NOMO-1 (cell line): Measurements from ENCODE around the gene KCNMA1.

Experiments
- DNase-seq, 2 experiments: peaks; one replicate each; lab custom pipeline; 2025; ENCODE audit not compliant: unreplicated experiment in 2 of 2; lab: John Stamatoyannopoulos, UW

The KCNMA1 gene

GRCh38 chr10:77152256-77152655 lies 485.4 kb downstream of the KCNMA1 start:
- no peak for DNase-seq

- no peak for DNase-seq
Measured at GRCh38 chr10:77151408-77151807, 486.2 kb downstream of the KCNMA1 start.

GRCh38 chr10:77149706-77150105 lies 487.9 kb downstream of the KCNMA1 start:
- no peak for DNase-seq

GRCh38 chr10:77149001-77149400 lies 488.6 kb downstream of the KCNMA1 start:
- DNase-seq, result no peak

- DNase-seq, result no peak
Measured at GRCh38 chr10:77147871-77148270, 489.7 kb downstream of the KCNMA1 start.

- DNase-seq, result no peak
Measured at GRCh38 chr10:77146712-77147336, 490.8 kb downstream of the KCNMA1 start.

GRCh38 chr10:77144656-77145055 lies 493.0 kb downstream of the KCNMA1 start:
- peak; percentile 59 to 80 for DNase-seq

- no peak for DNase-seq
Measured at GRCh38 chr10:77139252-77140160, 498.1 kb downstream of the KCNMA1 start.

- DNase-seq, result no peak
Measured at GRCh38 chr10:77138541-77138940, 499.1 kb downstream of the KCNMA1 start.

GRCh38 chr10:77135555-77135954 lies 502.1 kb downstream of the KCNMA1 start:
- DNase-seq, result no peak

- no peak for DNase-seq
Measured at GRCh38 chr10:77131214-77131613, 506.4 kb downstream of the KCNMA1 start.

GRCh38 chr10:77127243-77127642 lies 510.4 kb downstream of the KCNMA1 start:
- DNase-seq, result no peak

GRCh38 chr10:77125231-77125630 lies 512.4 kb downstream of the KCNMA1 start:
- DNase-seq, result no peak

- DNase-seq, result no peak
Measured at GRCh38 chr10:77123330-77123729, 514.3 kb downstream of the KCNMA1 start.

GRCh38 chr10:77121829-77122228 lies 515.8 kb downstream of the KCNMA1 start:
- DNase-seq, result no peak

- DNase-seq, result no peak
Measured at GRCh38 chr10:77120666-77121376, 516.8 kb downstream of the KCNMA1 start.

- DNase-seq, result no peak
Measured at GRCh38 chr10:77120012-77120411, 517.6 kb downstream of the KCNMA1 start.

- no peak for DNase-seq
Measured at GRCh38 chr10:77118603-77119282, 518.9 kb downstream of the KCNMA1 start.

GRCh38 chr10:77117501-77117900 lies 520.1 kb downstream of the KCNMA1 start:
- DNase-seq, result no peak

- no peak for DNase-seq
Measured at GRCh38 chr10:77116904-77117303, 520.7 kb downstream of the KCNMA1 start.
